HAP-1 (cell line): Measurements from ENCODE around the gene C1orf87.
A peak's percentile ranks its signal among the peaks of the same experiment; 100 is the strongest.

Experiments used
- DNase-seq, 2 experiments: peaks; one replicate each; pipeline ENCODE4 v3.0.0-alpha.2; 2016 to 2020; ENCODE audit warnings: low spot score in 2 of 2
- H3K27me3 ChIP-seq: fragments of 250-450 bp; sonication (Bioruptor Pico); 2 replicates; pipeline ENCODE4 v1.5.1; 2020; ENCODE audit warnings: low read depth, mild to moderate bottlenecking, moderate library complexity
- H3K36me3 ChIP-seq: fragments of 250-450 bp; sonication (Bioruptor Pico); replicated peaks from 2 replicates; pipeline ENCODE4 v1.5.1; 2020; ENCODE audit warnings: mild to moderate bottlenecking
- H3K4me1 ChIP-seq: fragments of 250-450 bp; sonication (Bioruptor Pico); 2 replicates; pipeline ENCODE4 v1.5.1; 2020; ENCODE audit warnings: mild to moderate bottlenecking
- H3K4me3 ChIP-seq: fragments of 250-450 bp; sonication (Bioruptor Pico); 2 replicates; pipeline ENCODE4 v1.5.1; 2020; ENCODE audit warnings: mild to moderate bottlenecking, moderate library complexity
- H3K9me3 ChIP-seq: fragments of 250-450 bp; sonication (Bioruptor Pico); 2 replicates; pipeline ENCODE4 v1.5.1; 2020; ENCODE audit warnings: mild to moderate bottlenecking, moderate library complexity
- in situ Hi-C: fragments of 300-500 bp; cut with MboI; formaldehyde crosslinking; loops from 3 replicates; pipeline ENCODE4 v1.14.3; 2020; ENCODE audit warnings: low sequenced_read_pairs, inconsistent platforms, mixed read lengths

Gene C1orf87

DNA sequence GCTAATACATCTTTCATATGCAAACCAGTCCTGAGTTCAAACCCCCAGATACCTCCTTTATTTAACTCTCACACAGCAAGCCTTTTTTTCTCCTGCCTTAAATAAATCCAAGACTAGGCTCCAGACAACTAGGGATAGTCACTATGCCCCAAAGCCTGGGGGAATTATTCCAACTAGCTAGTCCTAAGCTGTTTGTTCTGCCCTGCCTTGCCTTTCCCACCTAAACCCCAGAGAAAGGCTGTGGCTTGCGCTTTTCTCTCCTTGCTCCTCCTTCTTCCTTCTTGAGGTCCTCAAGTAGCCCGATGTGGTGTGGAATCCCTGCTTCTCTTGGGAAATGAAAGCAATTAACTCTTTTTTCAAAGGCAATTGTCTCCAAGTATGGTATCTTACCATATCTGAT, 31.8 kb downstream of the C1orf87 start:
- in situ Hi-C loops: no loop called here
- DNase-seq: no peak
- H3K27me3 ChIP-seq: no peaks in the 10 kb centered on the region
- no peaks in the 10 kb centered on the region for H3K36me3 ChIP-seq
- no peaks in the 10 kb centered on the region for H3K9me3 ChIP-seq
- H3K4me1 ChIP-seq: no peaks in the 10 kb centered on the region
- H3K4me3 ChIP-seq: no peak overlapping the region

DNA sequence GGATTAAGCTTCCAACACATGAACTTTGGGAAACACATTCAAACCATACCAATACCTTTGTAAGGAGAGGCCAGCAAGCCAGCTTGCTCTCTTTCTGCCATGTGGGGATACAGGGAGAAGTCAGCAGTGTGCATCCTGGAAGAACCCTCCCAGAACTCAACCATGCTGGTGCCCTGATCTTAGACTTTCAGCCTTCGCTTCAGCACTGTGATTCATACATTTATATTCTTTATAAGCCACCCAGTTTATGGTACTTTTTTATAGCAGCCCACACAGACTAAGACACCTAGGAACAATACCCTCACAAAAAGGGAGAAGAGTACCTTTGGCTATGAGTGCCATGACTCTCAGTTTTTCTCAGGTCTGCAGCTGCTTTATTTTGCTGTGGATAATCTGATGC, 35.9 kb downstream of the C1orf87 start:
- Histone ChIP-seq H3K9me3 (no peaks in the 10 kb centered on the region), H3K36me3 (no peaks in the 10 kb centered on the region), H3K27me3 (no peaks in the 10 kb centered on the region), H3K4me1 (no peaks in the 10 kb centered on the region), H3K4me3 (no peak overlapping the region)
- in situ Hi-C loops: no loop called here
- DNase-seq: no peak

DNA sequence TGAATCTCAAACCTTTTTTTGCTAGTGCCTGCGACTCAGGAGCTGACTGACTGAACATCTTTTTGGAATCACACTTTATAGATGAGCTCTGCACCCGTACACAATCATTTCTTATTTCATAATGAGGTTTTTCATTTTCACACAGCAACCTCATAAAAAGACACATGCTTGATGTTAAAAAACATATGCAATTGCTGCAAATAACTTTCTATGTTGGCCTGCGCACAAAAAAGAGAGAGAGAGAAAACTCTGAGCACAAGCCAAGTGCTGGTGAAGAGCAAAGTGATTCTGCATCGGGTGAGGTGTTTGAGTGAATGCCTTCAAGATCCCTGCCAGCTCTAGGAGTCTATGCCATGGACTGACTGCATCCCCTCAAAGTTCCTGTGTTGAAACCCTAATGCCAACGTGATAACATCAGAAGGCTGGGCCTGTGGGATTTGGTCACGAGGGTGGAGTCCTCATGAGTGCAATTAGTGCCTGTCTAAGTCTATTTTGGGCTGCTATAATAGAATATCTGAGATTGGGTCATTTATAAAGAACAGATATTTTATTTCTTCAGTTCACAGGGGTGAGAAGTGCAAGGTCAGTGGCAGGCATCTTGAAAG, 36.6 kb downstream of the C1orf87 start:
- Histone ChIP-seq H3K4me3 (no peak overlapping the region), H3K27me3 (no peaks in the 10 kb centered on the region), H3K4me1 (no peaks in the 10 kb centered on the region), H3K9me3 (no peaks in the 10 kb centered on the region), H3K36me3 (no peaks in the 10 kb centered on the region)
- no peak for DNase-seq
- in situ Hi-C loops: no loop called here

GRCh38 chr1:60035921-60036320, 37.6 kb downstream of the C1orf87 start:
- H3K36me3 ChIP-seq: no peaks in the 10 kb centered on the region
- no peaks in the 10 kb centered on the region for H3K27me3 ChIP-seq
- no peak overlapping the region for H3K4me3 ChIP-seq
- H3K4me1 ChIP-seq: no peaks in the 10 kb centered on the region
- in situ Hi-C loops: no loop called here
- DNase-seq: no peak
- no peaks in the 10 kb centered on the region for H3K9me3 ChIP-seq

DNA sequence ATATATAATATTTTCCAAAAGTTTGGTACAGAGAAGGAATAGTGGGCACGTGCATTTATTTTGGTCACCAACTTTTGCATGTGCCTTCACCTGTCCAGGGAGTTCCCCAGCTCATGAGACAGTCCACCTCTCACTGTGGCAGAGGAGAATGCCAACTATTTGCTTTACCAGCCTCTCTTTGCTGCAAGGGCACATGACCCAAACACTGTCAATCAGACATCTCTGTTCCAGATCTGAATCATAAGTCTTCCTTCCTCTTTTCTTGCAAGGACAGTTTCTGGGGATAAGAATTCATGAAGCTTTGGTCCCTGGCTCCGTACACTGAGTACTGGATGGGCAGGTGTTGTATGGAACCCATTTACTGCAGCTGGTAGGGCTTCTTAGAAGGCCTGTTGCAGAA, 38.6 kb downstream of the C1orf87 start:
- no peaks in the 10 kb centered on the region for H3K4me1 ChIP-seq
- H3K4me3 ChIP-seq: no peak overlapping the region
- in situ Hi-C loops: no loop called here
- H3K9me3 ChIP-seq: no peaks in the 10 kb centered on the region
- DNase-seq: no peak
- H3K27me3 ChIP-seq: no peaks in the 10 kb centered on the region
- H3K36me3 ChIP-seq: no peaks in the 10 kb centered on the region

DNA sequence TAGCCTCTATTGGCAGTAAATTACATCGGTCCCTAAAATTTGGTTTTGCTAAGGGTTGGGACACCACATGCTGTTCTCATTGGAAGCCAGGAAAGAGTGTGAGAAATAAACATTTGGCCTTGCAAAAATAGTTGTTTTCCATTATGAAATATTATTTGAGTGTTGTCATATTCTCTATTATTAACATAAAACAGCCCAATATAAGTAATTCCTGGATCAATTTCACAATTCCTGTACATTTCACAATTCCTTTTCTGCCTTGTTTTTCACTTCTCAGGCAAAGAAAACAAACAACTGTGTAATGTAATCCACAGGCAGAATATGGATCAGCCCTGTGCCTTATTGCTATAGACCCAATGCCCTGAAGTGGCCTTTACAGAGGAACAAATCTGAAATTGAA, 40.5 kb downstream of the C1orf87 start:
- H3K9me3 ChIP-seq: no peaks in the 10 kb centered on the region
- H3K4me1 ChIP-seq: no peaks in the 10 kb centered on the region
- in situ Hi-C loops: no loop called here
- no peaks in the 10 kb centered on the region for H3K36me3 ChIP-seq
- H3K4me3 ChIP-seq: no peak overlapping the region
- no peaks in the 10 kb centered on the region for H3K27me3 ChIP-seq
- DNase-seq: no peak

GRCh38 chr1:60031146-60031545, 42.4 kb downstream of the C1orf87 start:
- Histone ChIP-seq H3K27me3 (no peaks in the 10 kb centered on the region), H3K4me1 (no peaks in the 10 kb centered on the region), H3K4me3 (no peak overlapping the region), H3K36me3 (no peaks in the 10 kb centered on the region), H3K9me3 (no peaks in the 10 kb centered on the region)
- in situ Hi-C loops: no loop called here
- DNase-seq: no peak

- in situ Hi-C loops: no loop called here
- Histone ChIP-seq H3K27me3 (no peaks in the 10 kb centered on the region), H3K4me3 (no peak overlapping the region), H3K36me3 (no peaks in the 10 kb centered on the region), H3K4me1 (no peaks in the 10 kb centered on the region), H3K9me3 (no peaks in the 10 kb centered on the region)
- no peak for DNase-seq
Measured at GRCh38 chr1:60025552-60025951, 48.0 kb downstream of the C1orf87 start.

GRCh38 chr1:60017508-60018205, 55.9 kb downstream of the C1orf87 start:
- Histone ChIP-seq H3K27me3 (peaks cover 4% of the 10 kb centered on the region; the same call in 1 of the 2 replicates), H3K4me3 (no peak overlapping the region), H3K9me3 (no peaks in the 10 kb centered on the region), H3K36me3 (no peaks in the 10 kb centered on the region), H3K4me1 (no peaks in the 10 kb centered on the region)
- in situ Hi-C loops: no loop called here
- no peak for DNase-seq

DNA sequence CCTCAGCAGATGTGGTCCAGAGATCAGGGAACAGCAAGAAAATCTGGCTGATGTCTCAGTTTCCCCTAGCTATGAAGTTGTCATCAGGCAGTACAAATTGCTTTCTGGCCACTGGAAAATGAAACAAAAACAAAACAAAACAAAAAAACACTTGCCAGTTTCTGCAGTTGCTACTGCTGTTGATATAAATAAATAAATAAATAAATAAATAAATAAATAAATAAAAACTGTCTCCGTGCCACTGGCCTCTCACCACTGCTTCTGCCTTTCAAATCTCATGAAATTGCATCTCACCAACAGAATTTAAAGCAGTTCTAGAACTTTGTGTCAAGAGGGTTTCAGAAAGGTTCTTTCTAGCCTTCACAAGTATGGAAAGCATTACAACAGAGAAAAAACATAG, 62.9 kb downstream of the C1orf87 start:
- no peaks in the 10 kb centered on the region for H3K36me3 ChIP-seq
- no peak overlapping the region for H3K4me3 ChIP-seq
- no peak for DNase-seq
- in situ Hi-C loops: no loop called here
- H3K27me3 ChIP-seq: peaks cover 3% of the 10 kb centered on the region; the same call in 1 of the 2 replicates
- H3K9me3 ChIP-seq: no peaks in the 10 kb centered on the region
- no peaks in the 10 kb centered on the region for H3K4me1 ChIP-seq

GRCh38 chr1:60008500-60008899, 65.1 kb downstream of the C1orf87 start:
- no peaks in the 10 kb centered on the region for H3K4me1 ChIP-seq

DNA sequence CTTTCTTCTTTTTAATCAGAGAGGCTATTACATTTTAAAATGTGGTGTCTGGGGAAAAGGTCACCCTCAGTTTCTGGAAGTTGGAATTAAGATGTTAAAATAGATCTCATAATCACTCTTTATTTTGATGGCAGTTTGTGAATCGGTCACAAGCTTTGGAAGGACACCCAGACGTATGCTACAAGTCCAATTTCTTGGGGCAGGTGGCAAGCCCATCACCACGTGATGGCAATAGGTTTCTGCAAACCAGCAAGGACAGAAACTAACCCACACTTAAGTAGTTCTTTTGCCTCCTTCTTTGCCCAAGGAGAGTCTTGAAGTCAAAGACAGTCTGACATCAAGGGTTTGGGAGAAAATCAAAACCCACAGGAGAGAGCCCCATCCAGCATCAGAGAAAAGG, 72.9 kb downstream of the C1orf87 start:
- H3K9me3 ChIP-seq: no peaks in the 10 kb centered on the region
- no peaks in the 10 kb centered on the region for H3K27me3 ChIP-seq
- H3K36me3 ChIP-seq: no peaks in the 10 kb centered on the region
- H3K4me3 ChIP-seq: no peak overlapping the region
- DNase-seq: no peak
- in situ Hi-C loops: no loop called here
- peaks cover 17% of the 10 kb centered on the region for H3K4me1 ChIP-seq

More at GRCh38 chr1:60008500-60008899, 65.1 kb downstream of the C1orf87 start:
- DNase-seq: no peak
- Histone ChIP-seq H3K27me3 (peaks cover 3% of the 10 kb centered on the region; the same call in 1 of the 2 replicates), H3K36me3 (no peaks in the 10 kb centered on the region), H3K4me3 (no peak overlapping the region), H3K9me3 (no peaks in the 10 kb centered on the region)
- in situ Hi-C loops: no loop called here

GRCh38 chr1:59999746-60000145, 73.8 kb downstream of the C1orf87 start:
- H3K36me3 ChIP-seq: no peaks in the 10 kb centered on the region
- in situ Hi-C loops: no loop called here
- H3K4me1 ChIP-seq: peaks cover 17% of the 10 kb centered on the region
- H3K4me3 ChIP-seq: no peak overlapping the region
- no peaks in the 10 kb centered on the region for H3K27me3 ChIP-seq
- no peaks in the 10 kb centered on the region for H3K9me3 ChIP-seq
- no peak for DNase-seq

DNA sequence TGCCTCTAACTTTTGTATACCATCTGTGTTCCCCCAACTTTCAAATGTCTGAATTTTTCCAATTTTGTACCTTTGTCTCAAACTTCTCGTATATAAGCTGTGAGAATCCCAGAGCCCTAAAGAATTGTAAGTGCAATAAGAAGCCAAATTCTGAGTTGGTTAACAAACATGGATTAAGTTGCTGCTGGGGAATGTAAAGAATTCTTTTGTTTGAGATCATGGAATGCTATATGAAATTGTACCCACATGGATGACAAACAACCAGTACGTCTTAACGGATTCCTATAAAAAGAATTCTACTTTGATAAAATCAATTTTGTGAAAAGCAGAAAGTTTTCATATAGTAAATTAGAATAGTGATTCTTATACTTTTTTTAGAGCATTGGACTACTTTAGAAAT, 74.6 kb downstream of the C1orf87 start:
- H3K4me3 ChIP-seq: no peak overlapping the region
- no peaks in the 10 kb centered on the region for H3K27me3 ChIP-seq
- H3K4me1 ChIP-seq: peaks cover 17% of the 10 kb centered on the region
- in situ Hi-C loops: no loop called here
- H3K36me3 ChIP-seq: no peaks in the 10 kb centered on the region
- DNase-seq: peak in 1 of 2 experiments; percentile 32
- no peaks in the 10 kb centered on the region for H3K9me3 ChIP-seq
